WI38 (cell line): ENCODE data around the gene GAB3.

ENCODE experiments used
- H3K4me3 ChIP-seq: 2 replicates; pipeline ENCODE4 v1.5.1; 2011; ENCODE audit warnings: low read depth, mild to moderate bottlenecking, control low read depth, low read length
- TF ChIP-seq, protein P1 (sequence below): IDR thresholded peaks from 2 replicates; pipeline ENCODE4 v1.5.1; 2012; ENCODE audit warnings: low read depth, mild to moderate bottlenecking, control low read depth, low read length

GAB3 gene

DNA sequence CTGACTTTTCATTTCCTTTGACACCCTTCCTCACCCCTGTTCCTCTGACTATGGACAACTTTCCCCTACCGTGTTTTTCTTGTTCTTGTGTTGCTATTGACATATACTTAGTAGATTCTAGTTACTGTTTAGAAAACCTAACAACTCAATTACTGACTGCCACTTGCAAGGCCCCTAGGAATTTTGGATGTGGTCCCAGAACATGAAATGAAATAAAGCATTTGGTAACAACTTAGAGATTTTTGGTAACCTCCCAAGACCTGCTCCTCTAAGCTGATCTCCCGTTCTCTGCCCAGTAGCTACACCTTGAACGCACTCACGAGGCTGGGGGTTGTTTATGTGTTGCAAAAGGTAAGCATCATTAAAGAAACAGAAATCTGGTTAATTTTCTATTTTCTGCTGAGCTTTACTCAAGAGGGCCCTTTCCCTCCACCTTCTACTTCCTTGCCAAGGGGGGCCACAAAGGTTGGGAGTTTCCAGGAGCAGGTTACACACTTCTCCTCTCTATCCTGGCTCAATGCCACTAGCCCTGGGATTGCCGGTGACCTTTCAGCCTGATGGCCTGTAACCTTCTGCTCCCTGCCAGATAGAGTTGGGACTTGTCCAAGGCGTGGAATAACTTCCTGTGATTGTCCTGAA is 20.5 kb downstream of the GAB3 start:
- TF ChIP-seq, protein P1, sequence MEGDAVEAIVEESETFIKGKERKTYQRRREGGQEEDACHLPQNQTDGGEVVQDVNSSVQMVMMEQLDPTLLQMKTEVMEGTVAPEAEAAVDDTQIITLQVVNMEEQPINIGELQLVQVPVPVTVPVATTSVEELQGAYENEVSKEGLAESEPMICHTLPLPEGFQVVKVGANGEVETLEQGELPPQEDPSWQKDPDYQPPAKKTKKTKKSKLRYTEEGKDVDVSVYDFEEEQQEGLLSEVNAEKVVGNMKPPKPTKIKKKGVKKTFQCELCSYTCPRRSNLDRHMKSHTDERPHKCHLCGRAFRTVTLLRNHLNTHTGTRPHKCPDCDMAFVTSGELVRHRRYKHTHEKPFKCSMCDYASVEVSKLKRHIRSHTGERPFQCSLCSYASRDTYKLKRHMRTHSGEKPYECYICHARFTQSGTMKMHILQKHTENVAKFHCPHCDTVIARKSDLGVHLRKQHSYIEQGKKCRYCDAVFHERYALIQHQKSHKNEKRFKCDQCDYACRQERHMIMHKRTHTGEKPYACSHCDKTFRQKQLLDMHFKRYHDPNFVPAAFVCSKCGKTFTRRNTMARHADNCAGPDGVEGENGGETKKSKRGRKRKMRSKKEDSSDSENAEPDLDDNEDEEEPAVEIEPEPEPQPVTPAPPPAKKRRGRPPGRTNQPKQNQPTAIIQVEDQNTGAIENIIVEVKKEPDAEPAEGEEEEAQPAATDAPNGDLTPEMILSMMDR = no peak
- H3K4me3 ChIP-seq = no peak overlapping the region

DNA sequence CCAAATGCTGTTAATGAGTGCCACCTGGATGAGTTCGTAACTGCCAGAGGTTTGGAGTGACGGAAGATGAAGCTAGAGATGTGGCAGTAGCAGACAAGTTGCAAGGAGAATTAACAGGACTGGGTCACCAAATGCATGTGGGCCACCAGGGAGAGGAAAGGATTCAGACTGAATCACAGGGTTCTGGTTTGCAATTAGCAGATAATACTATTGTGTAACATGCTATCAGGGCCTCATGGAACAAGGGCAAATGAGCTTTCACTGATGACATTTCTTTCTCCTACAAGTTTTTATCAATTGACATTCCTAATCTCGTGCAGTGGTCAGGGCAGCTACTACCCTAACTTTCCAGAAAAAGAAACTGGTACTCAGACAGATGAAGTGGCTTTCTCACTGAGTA is 21.4 kb downstream of the GAB3 start:
- no peak overlapping the region for H3K4me3 ChIP-seq
- TF ChIP-seq, protein P1 = no peak

- H3K4me3 ChIP-seq = no peak overlapping the region
- TF ChIP-seq, protein P1 = no peak
Measured at GRCh38 chrX:154728431-154729190, 22.3 kb downstream of the GAB3 start.

DNA sequence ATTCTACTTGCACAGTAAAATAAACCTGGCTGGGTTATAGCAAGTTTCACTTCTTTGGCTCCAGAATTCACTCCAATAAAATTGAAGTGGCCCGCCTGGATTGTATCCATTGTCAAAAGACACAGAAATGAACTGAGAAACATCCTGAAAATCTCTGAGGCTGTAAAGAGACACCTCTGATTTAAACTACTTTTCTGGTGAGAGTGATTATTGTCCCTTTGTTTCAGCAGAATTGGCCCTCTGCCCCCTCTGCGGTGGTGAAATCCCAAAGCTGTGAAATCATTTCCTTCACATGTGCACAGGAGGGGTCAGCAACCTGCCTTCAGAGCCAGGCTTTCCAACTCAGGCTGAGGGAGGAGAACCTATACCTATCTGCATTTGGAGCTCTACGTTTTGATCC is 23.0 kb downstream of the GAB3 start:
- TF ChIP-seq, protein P1 = no peak

DNA sequence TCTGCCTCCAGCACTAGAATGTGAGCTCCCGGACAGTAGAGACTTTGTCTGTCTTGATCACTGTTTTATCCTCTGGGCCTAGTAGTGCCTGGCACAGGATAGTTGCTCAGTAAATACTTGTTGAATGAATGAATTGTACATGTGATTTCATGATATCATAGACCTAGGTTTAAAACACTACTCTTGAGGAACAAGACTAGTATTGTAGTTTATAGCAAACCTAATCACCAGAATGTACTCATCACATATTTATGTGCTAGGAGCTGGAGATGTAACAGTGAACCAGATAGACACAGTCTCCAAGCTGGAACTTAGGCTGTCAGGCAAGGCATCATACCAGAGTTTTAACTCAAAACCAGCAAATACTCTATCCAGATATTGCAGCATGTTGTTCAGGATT is 23.5 kb downstream of the GAB3 start:
- TF ChIP-seq, protein P1 = no peak
- no peak overlapping the region for H3K4me3 ChIP-seq

More for the DNA sequence above, 23.0 kb downstream of the GAB3 start:
- no peak overlapping the region for H3K4me3 ChIP-seq

- TF ChIP-seq, protein P1 = no peak
- no peak overlapping the region for H3K4me3 ChIP-seq
Measured at GRCh38 chrX:154724993-154725756, 25.7 kb downstream of the GAB3 start.

DNA sequence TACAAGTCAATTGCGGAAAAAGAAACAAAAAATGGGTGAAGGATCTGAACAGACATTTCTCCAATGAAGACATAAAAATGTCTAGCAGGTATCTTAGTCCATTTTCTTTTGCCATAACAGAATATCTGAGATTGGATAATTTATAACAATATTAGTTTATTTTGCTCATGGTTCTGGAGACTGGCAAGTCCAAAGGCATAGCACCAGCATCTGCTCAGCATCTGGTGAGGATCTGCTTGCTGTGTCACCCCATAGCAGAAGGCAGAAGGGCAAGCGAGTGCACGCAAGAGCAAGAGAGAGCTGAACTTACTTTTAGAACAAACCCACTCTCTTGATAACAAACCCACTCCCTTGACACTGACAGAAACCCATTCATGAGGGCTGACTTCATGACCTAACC is 29.7 kb downstream of the GAB3 start:
- H3K4me3 ChIP-seq = no peak overlapping the region
- TF ChIP-seq, protein P1 = no peak
